Hematopoietic multipotent progenitor cell treated with erythropoietin and hydrocortisone succinate and interleukin-3 and kit ligand, for 4 days (in vitro differentiated cells): ENCODE results near the gene CALN1.
"Not testable (repeated sequence)": the region's sequence is repeated elsewhere in the genome, so short reads cannot be mapped to it uniquely, and the experiment has no call there.

Experiments
- DNase-seq: peaks from one replicate; pipeline ENCODE4 v3.0.0-alpha.2; 2015

CALN1 gene

DNA sequence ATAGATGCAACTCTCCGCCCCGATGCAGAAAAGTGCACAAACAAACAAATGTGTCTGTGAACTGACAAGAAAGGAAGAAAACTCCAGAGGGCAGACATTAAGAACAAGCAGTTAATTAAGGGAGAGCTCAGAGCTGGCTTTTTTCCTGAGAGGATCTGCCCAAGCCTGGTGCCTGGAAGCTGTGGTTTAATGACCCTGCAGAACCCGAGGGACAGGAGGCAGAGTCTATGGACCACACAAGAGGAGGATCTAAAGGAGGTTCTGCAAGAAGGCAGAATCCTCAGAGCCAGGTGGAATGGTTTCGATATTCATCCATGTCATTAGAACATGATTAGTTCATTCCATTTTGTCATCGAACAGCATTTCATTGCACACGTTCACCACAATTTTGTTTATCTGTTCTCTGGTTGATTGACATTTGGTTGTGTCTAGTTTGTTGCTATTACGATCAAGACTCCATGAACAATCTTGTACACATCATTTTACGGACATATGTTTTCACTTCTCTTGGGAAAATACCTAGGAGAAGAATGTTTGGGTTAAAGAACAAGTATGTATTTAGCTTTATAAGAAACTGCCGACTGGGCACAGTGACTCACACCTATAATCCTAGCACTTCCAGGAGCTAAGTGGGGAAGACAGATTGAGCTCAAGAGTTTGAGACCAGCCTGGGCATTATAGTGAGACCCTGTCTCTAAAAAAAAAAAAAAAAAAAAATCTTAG lies 560.2 kb downstream of the CALN1 start:
- no peak for DNase-seq

DNA sequence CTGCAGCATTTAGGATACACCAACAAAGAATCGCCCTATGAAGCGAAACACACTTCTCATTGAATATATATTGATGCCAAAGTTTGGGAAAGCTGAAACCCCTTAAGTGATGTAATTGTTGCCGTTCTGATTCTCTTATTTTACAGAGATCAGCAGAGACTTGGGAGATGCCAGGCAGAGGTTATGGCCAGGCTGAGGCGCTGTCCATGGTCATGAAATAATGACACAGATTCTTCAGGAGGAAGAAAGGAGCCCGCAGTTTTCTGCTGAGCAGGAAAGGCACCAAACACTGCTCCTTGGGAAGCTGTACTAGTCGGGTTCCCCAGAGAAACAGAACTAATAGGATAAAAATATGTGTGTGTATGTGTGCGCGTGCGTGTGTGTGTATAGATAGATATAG lies 566.0 kb downstream of the CALN1 start:
- DNase-seq = peak; percentile 55

DNA sequence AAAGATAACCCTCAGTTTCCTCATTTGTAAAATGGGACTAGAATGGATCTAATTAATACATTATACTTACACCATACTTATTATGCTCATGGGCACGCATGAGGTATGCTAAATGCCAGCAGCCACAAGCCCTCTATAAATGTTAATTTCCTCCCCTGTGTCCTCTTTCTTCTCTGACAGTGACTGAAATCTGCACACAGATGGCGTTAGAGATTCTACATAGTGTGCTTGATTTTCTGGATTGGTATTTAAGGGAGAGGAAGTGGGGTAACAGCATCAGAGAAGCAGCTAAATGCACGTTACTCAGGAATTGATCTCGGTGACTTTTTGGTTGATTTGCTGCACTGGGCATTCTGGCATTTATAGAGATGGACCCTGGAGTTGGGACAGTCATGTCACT lies 568.5 kb downstream of the CALN1 start:
- DNase-seq = peak; percentile 53

DNA sequence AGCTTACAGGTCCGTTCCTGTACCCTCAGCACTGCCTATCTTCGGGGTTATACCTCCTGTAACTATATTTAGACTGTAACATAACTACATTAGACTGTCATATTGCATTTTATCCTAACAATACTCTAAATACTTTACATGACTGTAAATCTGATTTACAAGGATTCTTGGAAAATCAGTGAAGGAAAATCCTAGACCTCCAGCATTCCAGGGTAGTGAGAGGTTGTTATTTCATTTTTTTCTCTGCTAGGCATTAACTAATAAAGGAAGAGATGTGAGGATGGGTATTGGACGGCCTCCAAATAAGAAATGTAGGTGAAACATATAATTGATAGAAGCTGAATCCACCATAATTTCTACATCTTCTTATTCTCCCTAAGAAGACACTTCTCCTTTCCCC lies 569.4 kb downstream of the CALN1 start:
- DNase-seq = no peak

DNA sequence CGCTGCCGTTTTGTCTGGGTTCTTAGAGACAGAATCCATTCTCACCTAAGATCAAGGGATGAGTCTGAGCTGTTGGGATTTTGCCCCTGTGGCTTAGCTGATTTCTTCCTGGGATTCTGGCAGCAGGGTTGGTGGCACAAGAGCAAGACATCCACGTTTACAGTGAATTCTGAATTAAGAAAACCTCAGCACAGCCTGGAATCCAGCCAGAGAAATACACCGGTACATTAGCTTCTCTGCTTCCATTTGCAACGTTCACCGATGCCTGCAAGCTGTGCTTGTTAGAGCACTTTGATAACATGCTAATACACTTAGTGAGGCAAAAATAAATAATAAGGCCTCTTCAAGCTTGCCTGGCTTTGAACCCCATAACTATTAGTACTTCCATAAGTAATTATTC lies 569.8 kb downstream of the CALN1 start:
- DNase-seq = no peak

DNA sequence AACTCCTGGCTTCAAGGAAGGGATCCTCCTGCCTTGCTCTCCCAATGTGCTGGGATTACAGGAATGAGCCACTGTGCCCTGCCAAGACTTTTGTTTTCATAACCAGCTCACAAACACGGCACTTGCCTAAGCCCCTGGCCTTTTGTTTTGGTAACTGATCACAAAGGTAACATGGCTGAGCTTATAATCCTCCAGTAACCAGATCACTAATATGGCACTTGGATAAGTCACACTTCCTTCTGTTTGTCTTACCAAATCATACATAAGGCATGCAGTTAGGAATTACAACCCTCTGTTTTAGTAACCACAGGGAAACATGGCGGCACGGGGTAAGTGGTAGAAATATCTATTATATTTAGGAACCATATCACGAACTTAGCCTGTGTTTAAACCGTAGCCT lies 577.1 kb downstream of the CALN1 start:
- no peak for DNase-seq

DNA sequence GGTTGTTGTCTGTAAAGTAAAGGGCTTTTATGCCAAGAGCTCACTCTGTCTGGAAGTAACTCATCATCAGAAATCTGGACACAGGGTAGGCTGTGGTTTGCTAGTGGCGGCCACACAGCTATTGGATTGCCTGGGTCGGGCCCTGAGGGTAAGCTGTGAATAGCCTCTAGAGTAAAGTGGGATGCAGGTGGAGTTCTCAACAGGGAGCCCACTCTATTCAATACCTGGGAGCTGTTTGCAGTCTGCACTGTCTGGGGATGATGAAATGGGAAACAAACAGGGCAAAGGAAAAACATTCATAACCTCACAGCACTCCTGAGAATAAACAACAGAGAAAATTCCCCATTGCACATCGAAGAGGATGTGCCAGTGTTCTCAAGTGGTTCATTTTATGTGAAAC lies 582.6 kb downstream of the CALN1 start:
- DNase-seq = no peak

DNA sequence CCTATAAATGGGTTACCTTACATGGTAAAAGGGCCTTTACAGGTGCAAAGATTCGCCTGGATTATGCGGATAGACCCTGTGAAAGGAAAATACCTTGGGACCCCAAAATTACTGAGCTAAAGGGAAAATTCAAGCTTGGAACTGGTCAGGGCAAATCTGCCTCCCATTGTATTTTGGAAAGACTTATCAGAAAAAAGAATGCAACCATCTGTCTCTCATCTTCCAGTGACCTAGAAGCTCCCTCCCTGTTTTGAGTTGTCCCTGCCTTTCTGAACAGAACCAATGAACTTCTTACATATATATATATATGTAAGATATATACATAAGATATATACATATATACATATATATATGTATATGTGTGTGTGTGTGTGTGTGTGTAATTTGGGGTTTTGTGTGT lies 583.8 kb downstream of the CALN1 start:
- no peak for DNase-seq

DNA sequence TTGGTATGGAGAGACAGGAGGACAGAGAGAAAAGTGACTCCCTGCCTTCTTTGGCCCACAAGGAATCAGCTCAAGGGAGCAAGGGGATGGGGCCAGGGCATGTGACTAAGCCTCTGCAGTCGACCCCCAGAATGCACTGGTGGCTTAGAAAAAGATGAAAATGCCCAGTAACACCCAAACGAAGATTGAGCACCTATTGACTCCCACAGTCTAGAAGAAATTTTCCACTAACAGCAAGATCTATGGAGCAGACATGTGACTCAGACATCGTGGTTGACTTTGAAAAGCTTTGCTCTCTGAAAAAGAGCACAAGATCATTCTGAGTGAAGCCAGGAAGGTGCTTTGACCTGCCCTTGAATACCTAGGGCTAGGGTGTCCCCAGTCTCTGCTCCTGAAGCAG lies 586.0 kb downstream of the CALN1 start:
- no peak for DNase-seq

DNA sequence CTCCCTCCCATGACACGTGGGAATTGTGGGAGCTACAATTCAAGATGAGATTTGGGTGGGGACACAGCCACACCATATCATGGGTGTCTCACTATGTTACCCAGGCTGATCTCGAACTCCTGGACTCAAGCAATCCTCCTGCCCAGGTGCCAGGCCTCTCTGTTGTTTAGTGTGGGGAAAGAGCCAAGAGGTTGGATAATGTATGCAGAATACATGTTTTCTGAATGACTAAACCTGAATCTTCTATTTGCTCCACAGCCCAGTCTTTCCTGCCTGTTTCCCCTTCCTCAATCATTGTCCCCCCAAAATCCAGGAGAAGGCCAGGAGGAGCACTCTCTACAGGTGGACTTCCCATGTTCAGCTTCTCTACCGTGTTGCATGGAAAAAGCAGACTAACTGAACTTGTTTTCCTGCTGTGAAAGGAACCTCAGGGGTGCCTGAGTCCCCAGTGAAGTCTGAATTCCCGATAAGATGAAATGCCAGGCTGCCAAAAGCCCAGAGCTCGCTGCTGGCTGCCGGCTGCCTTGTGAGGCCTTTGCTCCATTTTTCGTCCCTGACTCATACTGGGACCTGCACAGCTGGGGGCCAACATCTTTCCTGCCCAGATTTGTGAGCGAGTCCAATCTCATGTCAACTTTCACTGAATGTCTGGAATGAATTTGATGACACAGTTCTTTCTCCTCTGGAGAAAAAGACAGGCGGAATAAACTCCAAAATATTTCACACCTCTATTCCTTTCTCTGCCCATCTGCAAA lies 588.0 kb downstream of the CALN1 start:
- no peak for DNase-seq

DNA sequence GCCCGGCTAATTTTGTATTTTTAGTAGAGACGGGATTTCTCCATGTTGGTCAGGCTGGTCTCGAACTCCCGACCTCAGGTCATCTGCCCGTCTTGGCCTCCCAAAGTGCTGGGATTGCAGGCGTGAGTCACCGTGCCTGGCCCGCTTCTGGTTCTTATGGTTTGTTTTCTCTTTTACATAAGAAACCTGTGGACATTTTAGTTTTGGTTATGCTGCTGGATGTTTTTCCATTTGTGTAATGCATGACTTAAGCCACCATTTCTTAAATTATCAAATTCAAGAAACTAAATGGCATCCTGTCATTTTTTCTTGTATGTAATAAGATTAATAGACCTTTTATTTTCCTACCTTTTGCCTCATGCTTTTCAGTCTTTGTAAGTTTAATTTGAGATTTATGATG lies 589.7 kb downstream of the CALN1 start:
- DNase-seq = not testable (repeated sequence)

DNA sequence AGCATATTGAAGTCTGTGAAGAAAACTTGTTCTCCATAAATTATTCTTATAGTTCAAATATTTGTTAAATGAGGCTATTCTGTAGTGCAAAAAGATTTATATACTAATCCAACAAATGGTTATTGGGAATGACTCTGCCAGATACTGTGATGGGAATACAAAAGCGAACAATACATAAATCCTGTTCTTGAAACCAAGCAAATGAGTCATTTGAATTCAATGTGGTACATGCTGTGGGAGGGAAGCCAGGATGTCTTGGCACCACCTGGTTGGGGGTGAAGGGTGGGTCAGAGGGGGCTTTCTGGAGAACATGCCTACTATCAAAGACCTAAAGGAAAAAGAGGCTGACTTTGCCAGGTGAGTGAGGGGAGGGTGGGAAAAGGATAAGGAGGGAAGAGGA lies 594.2 kb downstream of the CALN1 start:
- no peak for DNase-seq

DNA sequence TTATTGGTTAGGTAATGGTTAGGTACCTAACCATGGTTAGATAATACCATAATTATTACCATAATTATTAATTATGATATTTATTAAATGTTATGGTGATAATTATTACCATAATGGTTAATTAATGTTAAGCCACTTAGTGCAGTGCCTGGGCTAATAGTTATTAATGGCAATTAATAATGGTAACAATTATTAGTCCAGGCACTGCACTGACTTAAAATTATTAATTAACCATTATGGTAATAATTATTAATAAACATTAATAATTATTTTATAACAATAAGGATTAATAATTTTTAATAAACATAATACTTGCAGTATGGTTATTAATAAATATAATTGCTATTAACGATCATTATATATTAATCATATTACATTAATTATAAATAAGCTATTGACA lies 604.0 kb downstream of the CALN1 start:
- DNase-seq = no peak

DNA sequence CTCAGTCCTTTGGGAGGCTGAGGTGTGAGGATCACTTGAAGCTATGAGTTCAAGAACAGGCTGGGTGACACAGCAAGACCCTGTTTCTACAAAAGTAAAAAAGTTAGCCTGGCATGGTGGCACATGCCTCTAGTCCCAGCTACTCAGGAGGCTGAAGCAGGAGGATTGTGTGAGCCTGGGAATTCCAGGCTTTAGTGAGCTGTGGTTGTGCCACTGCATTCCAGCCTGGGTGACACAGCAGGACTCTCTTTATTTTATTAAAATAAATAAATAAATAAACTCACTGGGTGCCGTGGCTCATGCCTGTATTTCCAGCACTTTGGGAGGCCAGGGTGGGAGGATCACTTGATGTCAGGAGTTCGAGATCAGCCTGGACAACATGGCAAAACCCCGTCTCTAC lies 607.9 kb downstream of the CALN1 start:
- DNase-seq = no peak

DNA sequence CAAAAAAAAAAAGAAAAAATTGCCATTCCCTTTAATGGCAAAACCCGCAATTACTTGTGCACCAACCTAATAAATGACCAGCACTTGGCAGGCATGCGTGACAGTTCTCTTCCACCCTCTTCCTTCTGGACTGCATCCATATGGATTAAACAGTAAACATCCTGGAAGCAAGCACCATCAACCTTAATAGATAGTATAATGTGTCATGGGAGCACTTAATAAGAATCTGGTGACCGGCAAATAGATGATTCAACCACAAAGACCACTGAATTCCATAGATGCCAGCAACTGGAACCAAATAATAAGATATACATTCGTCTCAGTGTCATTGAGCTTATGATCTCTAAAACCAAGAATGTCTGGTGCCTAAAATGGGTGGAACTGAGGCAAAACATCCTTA lies 610.2 kb downstream of the CALN1 start:
- no peak for DNase-seq

DNA sequence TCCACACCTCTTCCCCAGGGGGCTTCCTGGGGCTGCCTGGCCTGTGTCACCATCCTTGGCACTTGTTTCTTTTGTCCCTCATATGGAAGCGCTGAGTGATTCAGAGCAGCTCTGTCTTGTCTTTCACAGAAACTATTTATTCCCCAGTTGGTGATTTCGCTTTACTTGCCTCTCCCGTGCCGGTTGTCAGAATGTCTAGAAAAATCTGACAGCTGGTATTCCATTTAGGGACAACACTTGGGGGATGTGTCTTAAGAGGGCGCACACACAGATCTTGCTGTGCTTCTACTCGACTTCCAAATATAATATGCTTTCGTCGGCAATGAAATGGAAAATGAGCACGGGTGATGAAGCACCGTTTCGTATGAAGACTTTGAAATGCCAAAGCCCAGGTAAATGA lies 611.8 kb downstream of the CALN1 start:
- no peak for DNase-seq

DNA sequence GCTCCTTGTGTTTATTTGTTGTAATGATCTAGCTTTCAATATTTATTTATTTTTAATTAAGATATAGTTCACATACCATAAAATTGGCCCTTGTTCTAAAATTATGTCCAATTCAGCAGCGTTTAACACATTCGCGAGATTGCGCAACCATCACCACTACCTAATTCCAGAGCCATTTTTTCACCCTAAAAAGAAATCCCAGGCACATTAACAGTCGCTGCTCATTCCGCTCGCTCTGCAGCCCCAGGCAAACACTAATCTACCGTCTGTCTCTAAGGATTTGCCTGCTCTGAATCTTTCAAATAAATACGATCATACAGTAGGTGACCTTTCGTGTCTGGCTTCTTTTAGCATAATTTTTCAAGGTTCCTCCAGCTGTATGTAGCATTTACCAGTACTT lies 616.7 kb downstream of the CALN1 start:
- DNase-seq = no peak

DNA sequence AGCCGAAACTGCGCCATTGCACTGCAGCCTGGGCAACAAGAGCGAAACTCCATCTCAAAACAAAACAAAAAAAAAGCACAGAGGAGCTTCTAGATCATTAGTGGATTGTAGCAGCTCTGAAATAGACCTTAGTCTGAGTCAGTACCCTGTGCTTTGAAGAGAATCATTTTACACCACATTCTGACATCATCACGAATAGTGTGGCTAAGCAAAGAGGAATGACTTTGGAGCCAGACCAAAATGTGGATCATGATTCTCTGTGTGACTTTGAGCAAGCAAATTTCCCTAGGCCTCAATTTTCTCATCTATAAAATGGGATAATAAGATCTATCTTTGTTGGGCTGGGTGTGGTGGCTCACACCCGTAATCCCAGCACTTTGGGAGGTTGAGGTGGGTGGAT lies 618.9 kb downstream of the CALN1 start:
- no peak for DNase-seq

DNA sequence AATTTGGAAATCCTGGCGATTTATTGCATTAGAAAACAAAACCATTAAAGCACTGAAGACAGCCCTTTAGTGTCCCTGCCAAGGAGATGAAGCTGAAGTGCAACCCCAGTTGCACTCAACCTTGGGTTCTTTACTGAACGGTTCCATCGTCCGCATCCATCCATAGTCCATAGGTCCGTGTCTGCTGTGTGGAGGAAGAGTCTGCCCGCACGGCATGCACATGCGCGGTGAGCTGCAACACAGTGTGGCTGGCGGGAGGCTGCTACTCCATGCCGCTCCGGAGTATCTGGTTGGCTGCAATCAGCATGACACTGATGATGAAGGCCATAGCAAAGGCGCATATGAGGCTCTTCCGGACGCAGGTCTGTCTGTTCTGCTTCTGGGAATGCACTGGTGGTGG lies 624.6 kb downstream of the CALN1 start:
- peak; percentile 38 for DNase-seq

DNA sequence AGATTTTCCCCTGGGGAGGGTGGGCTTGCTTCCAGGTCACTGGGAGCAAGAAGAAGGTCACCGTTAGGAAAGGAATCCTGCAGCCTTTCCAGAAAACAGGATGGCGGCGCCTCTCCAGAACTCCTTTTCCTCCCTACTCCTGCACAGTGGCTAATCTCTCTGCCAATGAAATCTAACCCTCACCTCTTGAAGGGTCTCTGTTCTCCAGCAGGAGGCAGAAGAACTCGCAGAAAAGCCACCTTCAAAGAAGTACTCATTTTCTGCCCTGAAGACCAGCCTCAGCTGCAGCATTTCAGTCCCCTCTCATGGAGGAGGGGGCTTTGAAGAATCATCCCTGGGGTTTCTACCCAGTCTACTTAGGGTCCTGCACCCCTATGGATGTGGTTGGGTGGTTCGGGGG lies 626.9 kb downstream of the CALN1 start:
- no peak for DNase-seq

DNA sequence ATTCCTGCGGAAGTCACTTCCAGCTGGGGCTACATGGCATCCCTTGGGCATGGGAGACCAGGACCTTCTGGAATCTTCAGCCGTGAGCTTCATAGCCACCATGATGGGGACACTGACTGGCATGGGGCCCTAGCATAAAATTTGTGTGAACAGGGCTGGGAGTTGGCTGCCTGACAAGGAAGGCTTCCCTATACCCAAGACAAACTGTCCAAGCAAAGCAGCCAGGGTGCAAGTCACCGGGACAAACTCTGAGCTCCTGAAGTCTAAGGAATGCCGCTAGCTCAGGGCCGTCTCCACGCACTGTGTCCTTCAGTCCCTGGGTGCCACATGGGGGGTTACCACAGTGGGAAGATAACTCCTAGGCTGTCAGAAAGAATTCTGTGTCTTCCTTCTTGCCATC lies 627.4 kb downstream of the CALN1 start:
- DNase-seq = no peak

DNA sequence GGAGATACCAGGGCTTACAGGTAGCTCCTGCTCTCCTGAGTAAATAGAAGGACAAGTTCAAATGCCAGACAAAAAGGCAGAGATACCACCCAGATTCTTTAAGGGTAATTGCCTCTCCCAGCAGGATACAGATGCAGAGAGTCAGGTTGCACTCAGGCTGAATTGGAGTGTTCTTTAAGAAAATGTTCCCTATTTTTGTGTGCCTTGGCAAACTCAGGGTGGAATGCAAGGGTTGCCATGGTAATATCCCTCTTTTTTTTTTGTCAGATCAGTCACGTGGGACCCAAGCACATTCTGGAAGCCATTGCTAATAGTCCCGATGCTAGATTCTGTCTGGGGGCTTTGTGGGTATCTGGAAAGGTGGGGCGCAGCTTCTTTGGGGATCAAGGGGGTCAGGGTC lies 628.0 kb downstream of the CALN1 start:
- DNase-seq = no peak

DNA sequence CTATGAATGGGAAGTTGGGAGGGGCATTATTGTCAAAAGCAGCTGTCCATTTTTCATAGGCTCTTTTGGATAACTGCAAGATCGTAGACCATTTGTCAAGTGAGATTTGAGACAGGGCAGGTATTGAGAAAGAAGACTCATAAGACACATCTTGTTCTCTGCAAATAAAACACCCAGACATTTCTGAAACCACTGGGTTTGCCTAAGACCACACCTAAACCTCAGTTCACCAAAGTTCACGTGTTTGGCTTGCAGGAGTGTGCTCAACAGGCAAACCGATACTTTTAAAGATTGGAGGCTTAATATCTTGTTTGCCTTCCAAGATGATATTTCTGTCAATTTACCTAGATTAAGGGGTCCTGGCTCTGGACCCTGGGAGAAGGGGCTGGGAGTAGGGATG lies 628.4 kb downstream of the CALN1 start:
- DNase-seq = no peak

DNA sequence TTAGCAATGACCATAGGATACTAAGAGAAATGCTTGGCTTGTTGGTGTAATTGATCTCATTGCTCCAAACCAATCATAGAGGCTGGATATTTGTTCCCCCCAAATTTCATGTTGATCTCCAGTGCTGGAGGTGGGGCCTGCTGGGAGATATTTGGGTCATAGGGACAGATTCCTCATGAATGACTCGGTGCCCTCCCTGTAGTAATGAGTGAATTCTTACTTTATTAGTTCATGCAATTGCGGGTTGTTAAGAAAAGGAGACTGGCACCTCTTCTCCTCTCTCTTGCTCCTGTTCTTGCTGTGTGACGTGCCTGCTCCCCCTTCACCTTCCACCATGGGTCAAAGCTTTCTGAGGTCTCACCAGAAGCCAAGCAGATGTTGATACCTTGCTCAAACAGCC lies 630.1 kb downstream of the CALN1 start:
- no peak for DNase-seq

DNA sequence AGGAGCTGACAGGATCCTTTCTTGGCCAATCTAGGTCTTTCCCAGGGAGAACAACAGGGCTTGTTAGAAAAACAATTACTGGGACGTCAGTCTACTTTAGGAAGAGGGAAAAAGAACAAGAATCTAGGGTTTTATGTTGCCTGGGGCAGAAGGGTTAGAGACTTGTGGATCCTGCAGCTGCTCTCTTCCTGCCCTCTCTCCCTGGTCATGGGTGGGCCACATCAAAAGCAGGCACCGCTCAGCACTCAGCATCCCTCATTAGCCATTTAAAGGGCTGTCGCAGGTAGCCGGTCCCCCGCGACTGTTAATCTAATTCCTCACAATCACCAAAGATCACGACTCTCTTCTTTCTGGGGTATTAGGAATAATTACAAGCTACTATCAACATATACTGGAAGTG lies 631.9 kb downstream of the CALN1 start:
- DNase-seq = no peak
